H7 (cell line): ENCODE measurements around the gene CLHC1. TPM values are rescaled to one million over a fixed set of nuclear protein-coding genes. Genes with fewer than 3 reads are reported as not detected.
A peak's percentile ranks its signal among the peaks of the same experiment; 100 is the strongest.
"Not testable (repeated sequence)": the region's sequence is repeated elsewhere in the genome, so short reads cannot be mapped to it uniquely, and the experiment has no call there.

Experiments
- DNase-seq: peaks from one replicate; pipeline ENCODE4 v3.0.0; 2012
- H3K27me3 ChIP-seq: 2 replicates; pipeline ENCODE4 v1.6.0; 2011; ENCODE audit warnings: mild to moderate bottlenecking, low read length; ENCODE audit not compliant: control insufficient read depth, insufficient read depth
- H3K36me3 ChIP-seq: replicated peaks from 2 replicates; pipeline ENCODE4 v1.5.1; 2011; ENCODE audit warnings: low read length; ENCODE audit not compliant: control insufficient read depth, insufficient read depth
- H3K4me3 ChIP-seq: 2 replicates; pipeline ENCODE4 v1.5.1; 2011; ENCODE audit warnings: low read depth, mild to moderate bottlenecking, control low read depth, low read length, moderate library complexity; ENCODE audit not compliant: insufficient read depth
- total RNA-seq: library from RNA; depleted of rRNA; stranded (reverse); fragments of >200 nt; shearing (Covaris generic); gene quantifications from 2 replicates; pipeline ENCODE4 v1.2.3, GENCODE V29; 2014

The CLHC1 gene
- total RNA-seq, 1 experiment from 2014 or later, result 4.7 TPM

- peak; percentile 47 for DNase-seq
- Histone ChIP-seq H3K36me3 (peaks cover 1% of the 10 kb centered on the region; the same call in 1 of the 2 replicates), H3K27me3 (no peaks in the 10 kb centered on the region), H3K4me3 (no peak overlapping the region)
Observed at GRCh38 chr2:55224761-55225261, 7.3 kb downstream of the CLHC1 start.

GRCh38 chr2:55223958-55224760 is 7.9 kb downstream of the CLHC1 start:
- DNase-seq, result peak; percentile 30
- H3K4me3 ChIP-seq, result no peak overlapping the region

GRCh38 chr2:55213822-55214221 is 18.3 kb downstream of the CLHC1 start:
- Histone ChIP-seq H3K4me3 (no peak overlapping the region), H3K27me3 (no peaks in the 10 kb centered on the region), H3K36me3 (no peaks in the 10 kb centered on the region)
- peak; percentile 23 for DNase-seq

More at GRCh38 chr2:55223958-55224760, 7.9 kb downstream of the CLHC1 start:
- Histone ChIP-seq H3K27me3 (no peaks in the 10 kb centered on the region), H3K36me3 (peaks cover 1% of the 10 kb centered on the region; the same call in 1 of the 2 replicates)

- Histone ChIP-seq H3K4me3 (no peak overlapping the region), H3K36me3 (no peaks in the 10 kb centered on the region), H3K27me3 (no peaks in the 10 kb centered on the region)
- DNase-seq, result no peak
Observed at GRCh38 chr2:55204950-55205349, 27.1 kb downstream of the CLHC1 start.

- Histone ChIP-seq H3K27me3 (no peaks in the 10 kb centered on the region), H3K36me3 (no peaks in the 10 kb centered on the region), H3K4me3 (no peak overlapping the region)
- DNase-seq, result no peak
Observed at GRCh38 chr2:55204536-55204935, 27.6 kb downstream of the CLHC1 start.

- Histone ChIP-seq H3K36me3 (no peaks in the 10 kb centered on the region; the same call in 1 of the 2 replicates), H3K27me3 (no peaks in the 10 kb centered on the region), H3K4me3 (no peak overlapping the region)
- DNase-seq, result no peak
Observed at GRCh38 chr2:55200416-55200815, 31.7 kb downstream of the CLHC1 start.

GRCh38 chr2:55196526-55196925 is 35.6 kb downstream of the CLHC1 start:
- DNase-seq, result no peak
- Histone ChIP-seq H3K4me3 (no peak overlapping the region), H3K27me3 (no peaks in the 10 kb centered on the region), H3K36me3 (no peaks in the 10 kb centered on the region; the same call in 1 of the 2 replicates)

- H3K36me3 ChIP-seq, H3K4me3 ChIP-seq, DNase-seq, H3K27me3 ChIP-seq: not testable (repeated sequence)
Observed at GRCh38 chr2:55191888-55192287, 40.2 kb downstream of the CLHC1 start.

- DNase-seq, H3K27me3 ChIP-seq, H3K4me3 ChIP-seq, H3K36me3 ChIP-seq: not testable (repeated sequence)
Observed at GRCh38 chr2:55186837-55187236, 45.3 kb downstream of the CLHC1 start.

- DNase-seq, result no peak
- H3K27me3 ChIP-seq, result no peaks in the 10 kb centered on the region
- no peaks in the 10 kb centered on the region for H3K36me3 ChIP-seq
- H3K4me3 ChIP-seq, result no peak overlapping the region
Observed at GRCh38 chr2:55180374-55180773, 51.7 kb downstream of the CLHC1 start.

- no peak overlapping the region for H3K4me3 ChIP-seq
- H3K27me3 ChIP-seq, result no peaks in the 10 kb centered on the region
- no peak for DNase-seq
- H3K36me3 ChIP-seq, result no peaks in the 10 kb centered on the region
Observed at GRCh38 chr2:55176094-55176415, 56.0 kb downstream of the CLHC1 start.

- H3K27me3 ChIP-seq, result no peaks in the 10 kb centered on the region
- no peak overlapping the region for H3K4me3 ChIP-seq
- no peaks in the 10 kb centered on the region for H3K36me3 ChIP-seq
- DNase-seq, result peak; percentile 41
Observed at GRCh38 chr2:55175254-55176093, 56.6 kb downstream of the CLHC1 start.

- H3K4me3 ChIP-seq, result no peak overlapping the region
- no peaks in the 10 kb centered on the region for H3K27me3 ChIP-seq
- no peak for DNase-seq
- H3K36me3 ChIP-seq, result no peaks in the 10 kb centered on the region
Observed at GRCh38 chr2:55173438-55174054, 58.5 kb downstream of the CLHC1 start.

GRCh38 chr2:55169915-55170314 is 62.2 kb downstream of the CLHC1 start:
- Histone ChIP-seq H3K27me3 (no peaks in the 10 kb centered on the region), H3K4me3 (no peak overlapping the region)
- DNase-seq, result no peak

More at GRCh38 chr2:55169915-55170314, 62.2 kb downstream of the CLHC1 start:
- no peaks in the 10 kb centered on the region for H3K36me3 ChIP-seq
